ENCODE measurements around the gene SLC39A11.

DNA sequence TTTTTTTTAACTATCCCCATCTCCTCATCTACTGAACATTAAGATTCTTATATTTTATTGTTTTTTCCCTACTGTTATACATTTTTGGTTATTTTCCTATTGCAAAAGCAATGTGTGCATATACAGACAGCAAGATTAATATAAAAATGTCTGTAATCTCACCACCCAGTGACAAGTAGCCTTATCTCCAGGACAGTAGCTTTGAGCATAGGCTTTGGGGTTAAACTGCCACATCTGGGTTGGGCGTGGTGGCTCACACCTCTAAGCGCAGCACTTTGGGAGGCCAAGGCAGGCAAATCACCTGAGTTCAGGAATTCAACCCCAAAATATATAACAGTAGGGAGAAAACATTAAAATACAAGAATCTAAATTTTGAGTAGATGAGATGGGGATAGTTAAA lies 44.9 kb upstream of the SLC39A11 start:
- TF ChIP-seq, protein P1, sequence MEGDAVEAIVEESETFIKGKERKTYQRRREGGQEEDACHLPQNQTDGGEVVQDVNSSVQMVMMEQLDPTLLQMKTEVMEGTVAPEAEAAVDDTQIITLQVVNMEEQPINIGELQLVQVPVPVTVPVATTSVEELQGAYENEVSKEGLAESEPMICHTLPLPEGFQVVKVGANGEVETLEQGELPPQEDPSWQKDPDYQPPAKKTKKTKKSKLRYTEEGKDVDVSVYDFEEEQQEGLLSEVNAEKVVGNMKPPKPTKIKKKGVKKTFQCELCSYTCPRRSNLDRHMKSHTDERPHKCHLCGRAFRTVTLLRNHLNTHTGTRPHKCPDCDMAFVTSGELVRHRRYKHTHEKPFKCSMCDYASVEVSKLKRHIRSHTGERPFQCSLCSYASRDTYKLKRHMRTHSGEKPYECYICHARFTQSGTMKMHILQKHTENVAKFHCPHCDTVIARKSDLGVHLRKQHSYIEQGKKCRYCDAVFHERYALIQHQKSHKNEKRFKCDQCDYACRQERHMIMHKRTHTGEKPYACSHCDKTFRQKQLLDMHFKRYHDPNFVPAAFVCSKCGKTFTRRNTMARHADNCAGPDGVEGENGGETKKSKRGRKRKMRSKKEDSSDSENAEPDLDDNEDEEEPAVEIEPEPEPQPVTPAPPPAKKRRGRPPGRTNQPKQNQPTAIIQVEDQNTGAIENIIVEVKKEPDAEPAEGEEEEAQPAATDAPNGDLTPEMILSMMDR (IDR thresholded peaks at IDR 0.05; ENCODE audit: insufficient read depth, low read length), result no peak
- TF ChIP-seq POLR2AphosphoS5 (IDR thresholded peaks at IDR 0.05; ENCODE audit: low read depth) (no peak), GABPA (IDR thresholded peaks at IDR 0.05; ENCODE audit: low read depth) (no peak)

Data from HL-60 (cell line).